Osteoblast (primary cell): ENCODE measurements around the gene FAM181B. TPM values are rescaled to one million over a fixed set of nuclear protein-coding genes. Genes with fewer than 3 reads are reported as not detected.
"Not testable (repeated sequence)": the region's sequence is repeated elsewhere in the genome, so short reads cannot be mapped to it uniquely, and the experiment has no call there.

Experiments
- DNase-seq: peaks from one replicate; pipeline ENCODE4 v3.0.0; 2011; ENCODE audit warnings: low spot score, mixed read lengths; ENCODE audit not compliant: insufficient read length; ENCODE audit errors: missing footprints
- H2AFZ ChIP-seq: 2 replicates; pipeline ENCODE4 v1.6.0; 2011; ENCODE audit warnings: mild to moderate bottlenecking, low read length
- H3K27ac ChIP-seq: 2 replicates; pipeline ENCODE4 v1.5.1; 2011; ENCODE audit warnings: mild to moderate bottlenecking, low read depth, low read length, moderate library complexity
- H3K27me3 ChIP-seq: 2 replicates; pipeline ENCODE4 v1.6.0; 2012; ENCODE audit warnings: mild to moderate bottlenecking, control low read depth, inconsistent platforms, low read length, moderate library complexity; ENCODE audit not compliant: insufficient read depth
- H3K36me3 ChIP-seq: 2 replicates; pipeline ENCODE4 v1.5.1; 2011; ENCODE audit warnings: mild to moderate bottlenecking, low read length, control low read depth, moderate library complexity; ENCODE audit not compliant: insufficient read depth
- H3K4me1 ChIP-seq: 2 replicates; pipeline ENCODE4 v1.5.1; 2011; ENCODE audit warnings: mild to moderate bottlenecking, low read length, control low read depth, moderate library complexity; ENCODE audit not compliant: insufficient read depth
- H3K4me2 ChIP-seq: 2 replicates; pipeline ENCODE4 v1.6.0; 2011; ENCODE audit warnings: mild to moderate bottlenecking, low read length; ENCODE audit not compliant: insufficient read depth
- H3K4me3 ChIP-seq: fragments of 200-600 bp; sonication (generic); 3 replicates; pipeline ENCODE4 v1.5.1; 2012; ENCODE audit warnings: mild to moderate bottlenecking, low read length, inconsistent platforms; ENCODE audit not compliant: insufficient read depth
- H3K79me2 ChIP-seq: 2 replicates; pipeline ENCODE4 v1.6.0; 2012; ENCODE audit warnings: mild to moderate bottlenecking, low read length, control low read depth, inconsistent platforms; ENCODE audit not compliant: insufficient read depth
- H3K9me3 ChIP-seq: 2 replicates; pipeline ENCODE4 v1.5.1; 2011; ENCODE audit warnings: low read depth, low read length, control low read depth
- H4K20me1 ChIP-seq: 2 replicates; pipeline ENCODE4 v1.6.0; 2012; ENCODE audit warnings: mild to moderate bottlenecking, low read length, control low read depth; ENCODE audit not compliant: insufficient read depth
- CTCF ChIP-seq: IDR thresholded peaks from 2 replicates; pipeline ENCODE4 v1.5.1; 2011; ENCODE audit warnings: mild to moderate bottlenecking, low read depth, low read length, moderate library complexity; ENCODE audit errors: extremely low read depth
- total RNA-seq: library from RNA; depleted of rRNA; stranded (reverse); fragments of >200 nt; gene quantifications from 2 replicates; pipeline ENCODE4 v1.2.3, GENCODE V29; 2012

FAM181B gene
- total RNA-seq, 1 donor, result under 0.01 TPM

GRCh38 chr11:82698576-82699352, 34.9 kb downstream of the FAM181B start:
- no peaks in the 10 kb centered on the region for H4K20me1 ChIP-seq
- no peaks in the 10 kb centered on the region for H3K9me3 ChIP-seq
- no peaks in the 10 kb centered on the region for H3K4me1 ChIP-seq
- H3K79me2 ChIP-seq, result no peaks in the 10 kb centered on the region
- no peak overlapping the region for H3K27ac ChIP-seq
- H3K4me2 ChIP-seq, result no peak overlapping the region
- no peak overlapping the region for H3K4me3 ChIP-seq
- DNase-seq, result no peak
- no peak for TF ChIP-seq CTCF
- H3K36me3 ChIP-seq, result no peaks in the 10 kb centered on the region
- H3K27me3 ChIP-seq, result no peaks in the 10 kb centered on the region
- no peak overlapping the region for H2AFZ ChIP-seq

DNA sequence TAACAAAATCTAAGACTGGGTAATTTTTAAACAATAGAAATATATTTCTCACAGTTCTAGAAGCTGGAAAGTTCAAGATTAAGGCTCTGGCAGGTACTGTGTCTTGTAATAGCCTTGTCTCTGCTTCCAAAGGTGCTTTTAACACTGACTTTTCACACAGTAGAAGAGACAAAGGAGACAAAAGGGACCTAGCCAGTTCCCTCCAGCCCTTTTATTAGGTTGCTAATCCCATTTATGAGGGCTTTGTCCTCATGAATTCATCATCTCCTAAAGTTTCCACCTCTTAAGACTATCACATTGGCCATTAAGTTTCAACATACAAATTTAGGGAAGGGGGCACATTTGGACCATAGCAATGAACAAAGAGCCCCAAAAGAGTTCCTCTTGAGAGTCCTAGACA, 40.7 kb downstream of the FAM181B start:
- Histone ChIP-seq H4K20me1 (no peaks in the 10 kb centered on the region), H3K9me3 (no peaks in the 10 kb centered on the region), H3K79me2 (no peaks in the 10 kb centered on the region), H3K27me3 (no peaks in the 10 kb centered on the region), H2AFZ (no peak overlapping the region), H3K4me3 (no peak overlapping the region), H3K27ac (no peak overlapping the region), H3K4me1 (no peaks in the 10 kb centered on the region), H3K36me3 (no peaks in the 10 kb centered on the region), H3K4me2 (no peak overlapping the region)
- TF ChIP-seq CTCF, result no peak
- no peak for DNase-seq

- not testable (repeated sequence) for H3K4me2 ChIP-seq, H3K9me3 ChIP-seq, H3K4me3 ChIP-seq, H3K27me3 ChIP-seq, H3K4me1 ChIP-seq, H3K36me3 ChIP-seq, H3K27ac ChIP-seq, H4K20me1 ChIP-seq, H2AFZ ChIP-seq, DNase-seq, H3K79me2 ChIP-seq
Observed at GRCh38 chr11:82689347-82689746, 44.3 kb downstream of the FAM181B start.

DNA sequence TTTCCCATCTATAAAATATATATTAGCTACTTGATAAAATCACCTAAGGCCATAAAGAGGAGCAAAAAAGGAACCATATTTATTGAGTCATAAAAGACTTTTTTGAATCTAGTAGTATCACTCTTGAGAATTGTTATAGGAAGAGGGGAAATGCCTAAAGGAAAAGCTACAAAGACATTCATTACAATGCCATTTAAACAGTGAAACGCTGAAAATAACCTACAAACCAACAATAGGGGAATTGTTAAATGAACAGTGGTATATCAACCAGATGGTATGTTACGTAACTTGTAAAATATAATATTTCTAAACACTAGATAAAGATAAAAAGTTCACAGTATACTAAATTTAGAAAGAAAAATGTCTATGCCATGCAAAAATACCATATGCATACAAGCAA, 47.5 kb downstream of the FAM181B start:
- Histone ChIP-seq H3K4me2 (no peak overlapping the region), H3K27ac (no peak overlapping the region), H3K4me1 (no peaks in the 10 kb centered on the region), H3K79me2 (no peaks in the 10 kb centered on the region), H2AFZ (no peak overlapping the region), H3K36me3 (no peaks in the 10 kb centered on the region), H3K9me3 (no peaks in the 10 kb centered on the region), H3K4me3 (no peak overlapping the region), H4K20me1 (no peaks in the 10 kb centered on the region), H3K27me3 (no peaks in the 10 kb centered on the region)
- DNase-seq, result no peak
- no peak for TF ChIP-seq CTCF
